HG02798 (cell line): ENCODE data around the gene SSC4D.
"Not testable (repeated sequence)": the region's sequence is repeated elsewhere in the genome, so short reads cannot be mapped to it uniquely, and the experiment has no call there.

Experiments used
- ATAC-seq: cut with Tn5 transposase; IDR thresholded peaks from one replicate; pipeline ENCODE4 v1.9.1; 2021; ENCODE audit warnings: mild to moderate bottlenecking; ENCODE audit not compliant: unreplicated experiment, poor library complexity

The SSC4D gene

DNA sequence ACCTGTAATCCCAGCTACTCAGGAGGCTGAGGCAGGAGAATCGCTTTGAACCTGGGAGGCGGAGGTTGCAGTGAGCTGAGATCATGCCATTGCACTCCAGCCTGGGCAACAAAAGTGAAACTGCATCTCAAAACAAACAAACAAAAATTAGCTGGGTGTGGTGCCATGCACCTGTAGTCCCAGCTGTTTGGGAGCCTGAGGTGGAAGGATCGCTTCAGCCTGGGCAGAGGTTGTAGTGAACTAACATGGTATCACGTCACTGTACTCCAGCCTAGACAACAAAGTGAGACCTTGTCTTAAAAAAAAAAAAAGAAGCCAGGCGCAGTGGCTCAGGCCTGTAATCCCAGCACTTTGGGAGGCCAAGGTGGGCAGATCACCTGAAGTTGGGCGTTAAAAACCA is 21.7 kb downstream of the SSC4D start:
- not testable (repeated sequence) for ATAC-seq

DNA sequence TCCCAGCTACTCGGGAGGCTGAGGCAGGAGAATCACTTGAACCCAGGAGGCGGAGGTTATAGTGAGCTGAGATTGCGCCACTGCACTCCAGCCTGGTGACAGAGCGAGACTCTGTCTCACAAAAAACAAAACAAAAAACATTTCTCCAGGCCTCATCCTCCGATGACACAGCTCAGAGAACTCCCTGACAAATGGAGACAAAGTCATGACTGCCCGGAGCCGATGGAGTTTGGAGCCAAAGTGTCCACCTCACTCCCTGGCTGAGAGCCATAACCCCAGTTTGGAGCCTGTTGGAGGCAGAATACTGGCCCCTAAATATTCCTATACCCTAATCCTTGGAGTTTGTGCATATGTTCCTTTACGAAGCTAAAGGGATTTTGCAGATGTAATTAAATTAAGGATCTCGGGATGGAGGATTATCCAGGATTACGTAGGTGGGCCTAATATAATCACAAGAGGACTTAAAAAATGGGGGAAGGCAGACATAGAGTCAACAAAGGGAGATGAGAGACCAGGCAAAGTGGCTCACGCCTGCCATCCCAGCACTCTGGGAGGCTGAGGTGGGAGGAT is 22.7 kb downstream of the SSC4D start:
- ATAC-seq: no peak

DNA sequence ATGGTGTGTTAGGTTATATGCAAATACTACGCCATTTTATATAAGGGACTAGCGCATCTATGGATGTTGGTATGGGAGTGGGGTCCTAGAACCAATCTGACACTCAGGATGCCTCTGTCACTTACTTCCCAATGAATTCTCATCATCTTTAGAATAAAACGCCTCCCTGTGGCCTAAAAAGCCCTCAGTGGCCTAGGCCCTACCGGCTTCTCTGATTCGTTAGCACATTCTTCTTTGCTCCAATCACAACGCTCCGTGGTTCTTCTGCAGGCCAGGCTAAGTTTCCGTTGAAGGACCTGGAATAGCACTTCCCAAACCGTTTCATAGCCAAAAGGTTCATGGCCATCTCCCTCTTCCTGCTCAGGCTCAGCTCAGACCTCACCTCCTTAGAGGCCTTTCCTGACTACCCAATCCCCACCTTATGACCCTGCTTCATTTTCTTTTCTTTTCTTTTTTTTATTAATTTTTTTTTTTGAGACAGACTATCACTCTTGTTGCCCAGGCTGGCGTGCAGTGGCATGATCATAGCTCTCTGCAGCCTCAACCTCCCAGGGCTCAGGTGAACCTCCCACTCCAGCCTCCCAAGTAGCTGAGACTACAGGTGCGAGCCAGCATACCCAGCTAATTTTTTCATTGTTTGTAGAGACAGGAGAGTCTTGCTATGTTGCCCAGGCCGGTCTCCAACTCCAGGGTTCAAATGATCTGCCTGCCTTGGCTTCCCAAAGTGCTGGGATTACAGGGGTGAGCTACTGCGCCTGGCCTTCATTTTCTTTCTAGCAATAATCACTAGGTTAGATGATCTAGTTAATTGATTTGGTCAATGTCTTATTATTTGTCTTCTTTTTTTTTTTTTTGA is 26.2 kb downstream of the SSC4D start:
- ATAC-seq: no peak

DNA sequence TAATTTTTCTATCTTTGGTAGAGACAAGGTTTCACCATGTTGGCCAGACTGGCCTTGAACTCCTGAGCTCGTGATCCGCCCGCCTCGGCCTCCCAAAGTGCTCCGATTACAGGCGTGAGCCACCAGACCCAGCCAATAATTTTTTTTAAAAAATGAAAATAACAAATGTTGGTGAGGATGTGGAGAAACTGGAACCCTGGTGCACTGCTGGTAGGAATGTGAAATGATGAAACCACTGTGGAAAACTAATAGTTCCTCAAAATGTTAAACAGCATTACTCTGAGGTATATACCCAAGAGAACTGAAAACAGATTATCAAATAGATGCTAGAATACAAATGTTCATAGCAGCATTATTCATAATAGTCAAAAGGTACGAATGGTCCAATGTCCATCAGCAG is 27.7 kb downstream of the SSC4D start:
- ATAC-seq: no peak

DNA sequence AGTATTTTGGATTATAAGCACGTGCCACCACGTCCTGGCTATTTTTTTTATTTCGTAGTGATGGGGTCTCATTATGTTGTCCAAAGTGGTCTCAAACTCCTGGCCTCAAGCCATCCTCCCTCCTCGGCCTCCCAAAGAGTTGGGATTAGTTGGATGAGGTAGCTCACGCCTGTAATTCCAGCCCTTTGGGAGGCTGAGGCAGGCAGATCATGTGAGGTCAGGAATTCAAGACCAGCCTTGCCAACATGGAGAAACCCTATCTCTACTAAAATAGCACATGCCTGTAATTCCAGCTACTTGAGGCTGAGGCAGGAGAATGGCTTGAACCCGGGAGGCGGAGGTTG is 28.9 kb downstream of the SSC4D start:
- no peak for ATAC-seq

DNA sequence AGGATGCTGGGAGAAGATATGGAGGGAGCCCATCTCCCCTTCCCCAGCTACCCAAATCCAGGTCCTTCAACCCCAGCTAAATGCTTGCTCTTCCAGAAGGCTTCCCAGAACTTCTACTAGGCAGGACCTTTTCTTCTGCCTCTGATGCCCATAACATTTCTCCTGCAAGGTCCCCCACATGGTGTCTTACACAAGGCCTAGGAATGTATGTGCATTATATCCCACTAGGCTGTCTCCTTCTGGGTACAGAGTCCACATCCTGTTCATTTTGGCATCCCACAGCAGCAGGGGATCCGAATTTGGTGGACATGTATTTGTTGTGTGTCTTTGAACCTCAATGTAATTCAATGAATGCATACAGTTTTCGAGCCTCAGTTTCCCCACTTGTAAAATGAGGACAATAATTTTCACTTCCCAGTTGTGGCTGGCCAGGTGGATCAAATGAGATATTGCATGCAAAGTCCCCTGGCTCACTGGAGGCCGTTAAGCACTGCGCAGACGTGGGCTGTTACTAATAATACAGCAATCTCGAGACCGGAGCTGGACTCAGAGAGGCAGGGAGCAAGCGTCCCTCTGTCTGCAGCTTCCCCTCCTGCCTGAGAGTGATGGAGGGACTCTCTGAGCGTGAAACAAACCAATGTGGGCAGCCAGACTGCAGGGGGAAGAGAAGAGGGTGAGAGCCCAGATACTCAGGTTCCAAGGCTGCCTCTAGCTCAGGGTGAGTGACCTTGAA is 32.1 kb downstream of the SSC4D start:
- no peak for ATAC-seq

DNA sequence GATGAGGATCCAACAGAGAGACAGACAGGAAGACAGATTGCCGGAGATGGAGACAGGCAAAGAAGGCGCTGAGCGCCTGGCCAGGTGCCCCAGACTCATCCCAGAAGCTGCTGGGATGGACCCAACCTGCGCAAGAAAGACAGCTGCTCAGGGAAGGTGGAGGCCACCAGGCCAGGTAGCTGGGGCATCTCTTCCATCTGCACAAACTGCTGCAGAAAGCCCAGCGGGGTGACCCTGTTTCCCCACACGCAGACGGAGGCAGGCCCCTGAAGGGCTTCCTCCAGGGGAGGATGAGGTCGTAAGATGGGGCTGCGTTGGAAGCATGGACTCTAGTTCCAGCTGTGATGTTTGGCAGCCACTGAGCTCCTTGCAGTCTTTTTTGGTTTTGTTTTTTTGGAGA is 34.2 kb downstream of the SSC4D start:
- ATAC-seq: no peak

DNA sequence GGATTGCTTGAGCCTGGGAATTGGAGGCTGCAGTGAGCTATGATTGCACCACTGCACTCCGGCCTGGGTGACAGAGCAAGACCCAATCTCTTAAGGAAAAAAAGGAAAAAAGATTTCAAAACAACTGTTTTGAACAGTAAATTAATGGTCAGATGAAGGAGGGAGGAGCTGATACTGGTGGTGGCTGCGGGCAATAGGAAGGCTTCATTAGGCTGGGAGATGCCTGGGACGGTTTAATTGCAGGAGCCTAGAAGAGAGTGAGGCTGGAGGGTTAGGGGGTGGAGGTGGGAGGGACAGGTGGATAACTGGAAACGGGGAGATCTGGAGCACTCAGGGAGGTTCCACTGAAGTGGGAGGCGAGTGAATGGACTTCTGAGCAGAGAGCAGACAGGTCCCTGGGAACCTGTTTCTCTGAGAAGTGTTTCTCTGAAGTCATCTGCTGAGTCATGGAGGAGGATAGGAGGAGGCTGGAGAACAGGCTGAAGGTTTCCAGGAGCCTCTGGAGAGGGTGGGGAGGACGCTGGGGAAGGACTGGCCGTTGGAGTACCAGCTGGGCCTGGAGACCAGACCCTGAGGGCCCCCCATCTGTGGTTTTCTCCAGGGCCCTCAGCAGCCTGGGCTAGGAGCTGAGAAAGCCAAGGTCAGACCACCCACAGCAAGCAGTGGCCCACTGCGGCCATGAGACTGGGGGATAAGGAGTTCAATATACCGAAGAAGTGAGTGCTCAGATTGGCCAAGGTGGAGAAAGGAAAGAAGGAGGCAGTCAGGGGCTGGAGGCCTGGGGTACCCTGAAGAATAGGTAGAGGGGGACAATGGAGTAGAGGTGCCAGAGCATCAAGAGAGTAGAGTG is 36.3 kb downstream of the SSC4D start:
- no peak for ATAC-seq

DNA sequence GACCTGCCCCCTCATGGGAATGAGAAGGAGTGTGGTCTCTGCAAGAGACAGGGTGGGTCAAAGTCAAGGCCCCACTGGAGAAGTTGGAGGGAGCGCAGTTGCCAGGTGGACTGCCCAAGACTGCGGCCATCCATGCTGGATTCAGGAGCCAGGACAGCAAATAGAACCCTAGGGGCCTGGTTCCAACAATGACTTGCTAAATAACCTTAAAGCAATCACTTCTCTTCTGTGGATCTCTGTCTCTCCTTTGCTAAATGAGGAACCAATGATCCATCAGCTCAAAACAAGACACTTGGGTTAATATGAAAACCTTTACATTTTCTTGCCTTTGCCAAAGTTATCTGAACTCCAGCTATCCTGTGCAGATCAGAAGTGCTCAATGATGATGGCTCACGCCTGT is 38.1 kb downstream of the SSC4D start:
- no peak for ATAC-seq

DNA sequence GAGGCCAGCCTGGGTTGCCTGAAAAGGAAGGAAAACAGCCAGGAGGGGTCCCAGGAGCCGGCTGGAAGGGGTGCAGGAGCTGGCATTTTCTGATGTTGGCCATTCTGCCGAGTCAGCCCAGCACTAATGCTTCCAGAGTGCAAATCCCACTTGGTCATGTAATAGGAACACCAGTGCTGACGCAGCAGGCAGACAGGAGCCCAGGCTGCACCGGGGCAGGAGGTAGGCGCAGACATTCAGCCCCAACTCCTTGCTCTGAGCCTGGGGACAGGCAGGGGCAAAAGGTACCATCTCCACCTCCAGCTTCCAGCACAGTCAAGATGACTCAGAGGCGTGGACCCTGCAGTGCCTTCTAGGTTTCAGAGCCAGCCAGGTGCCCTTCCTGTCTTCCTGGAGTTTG is 40.5 kb downstream of the SSC4D start:
- no peak for ATAC-seq

DNA sequence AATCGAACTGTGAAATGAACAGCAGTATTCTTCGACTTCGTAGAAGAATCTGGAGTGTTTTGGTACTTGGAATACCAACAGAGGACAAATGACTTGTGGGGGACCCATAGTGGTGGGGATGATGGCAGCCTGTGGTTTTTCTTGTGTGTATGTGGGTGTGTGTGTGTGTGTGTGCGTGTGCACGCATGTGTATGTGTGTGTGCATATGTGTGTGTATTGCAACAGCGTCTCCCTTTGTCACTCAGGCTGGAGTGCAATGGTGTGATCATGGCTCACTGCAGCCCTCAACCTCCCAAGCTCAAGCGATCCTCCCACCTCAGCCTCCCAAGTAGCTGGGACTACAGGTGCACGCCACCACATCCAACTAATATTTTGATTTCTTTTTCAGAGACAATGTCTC is 41.3 kb downstream of the SSC4D start:
- no peak for ATAC-seq

DNA sequence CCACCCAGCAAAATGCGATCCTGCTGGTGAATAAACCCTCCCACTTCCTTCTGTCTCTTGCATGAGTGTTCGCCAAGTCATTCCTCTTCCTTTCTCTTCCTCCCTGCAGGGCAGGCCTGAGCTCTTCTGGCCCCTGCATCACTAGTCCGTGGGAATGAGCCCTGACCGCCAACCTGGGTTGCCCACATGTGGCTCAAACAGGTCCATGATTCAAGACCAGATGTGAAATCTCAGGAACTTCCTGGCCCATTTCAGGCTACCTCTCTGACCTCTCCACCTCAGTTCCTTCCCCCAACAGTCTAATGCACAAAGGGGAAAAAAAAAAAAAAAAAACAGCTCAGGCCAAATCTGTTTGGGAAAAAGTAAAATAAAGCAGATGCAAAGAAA is 45.3 kb downstream of the SSC4D start:
- ATAC-seq: no peak

DNA sequence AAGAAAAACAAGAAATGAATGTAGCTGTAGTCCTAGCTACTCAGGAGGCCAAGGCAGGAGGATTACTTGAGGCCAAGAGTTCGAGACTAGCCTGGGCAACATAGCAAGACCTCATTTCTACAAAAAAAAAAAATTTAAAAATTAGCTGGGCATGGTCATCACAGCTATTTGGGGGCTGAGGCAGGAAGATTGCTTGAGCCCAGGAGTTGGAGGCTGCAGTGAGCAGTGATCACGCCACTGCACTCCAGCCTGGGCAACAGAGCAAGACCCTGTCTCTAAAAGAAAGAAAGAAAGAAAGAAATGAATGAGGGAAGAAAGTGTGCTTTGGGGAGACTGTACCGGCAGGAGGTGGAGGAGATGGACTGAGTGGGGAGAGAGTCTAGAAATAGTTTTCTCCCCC is 45.7 kb downstream of the SSC4D start:
- not testable (repeated sequence) for ATAC-seq

DNA sequence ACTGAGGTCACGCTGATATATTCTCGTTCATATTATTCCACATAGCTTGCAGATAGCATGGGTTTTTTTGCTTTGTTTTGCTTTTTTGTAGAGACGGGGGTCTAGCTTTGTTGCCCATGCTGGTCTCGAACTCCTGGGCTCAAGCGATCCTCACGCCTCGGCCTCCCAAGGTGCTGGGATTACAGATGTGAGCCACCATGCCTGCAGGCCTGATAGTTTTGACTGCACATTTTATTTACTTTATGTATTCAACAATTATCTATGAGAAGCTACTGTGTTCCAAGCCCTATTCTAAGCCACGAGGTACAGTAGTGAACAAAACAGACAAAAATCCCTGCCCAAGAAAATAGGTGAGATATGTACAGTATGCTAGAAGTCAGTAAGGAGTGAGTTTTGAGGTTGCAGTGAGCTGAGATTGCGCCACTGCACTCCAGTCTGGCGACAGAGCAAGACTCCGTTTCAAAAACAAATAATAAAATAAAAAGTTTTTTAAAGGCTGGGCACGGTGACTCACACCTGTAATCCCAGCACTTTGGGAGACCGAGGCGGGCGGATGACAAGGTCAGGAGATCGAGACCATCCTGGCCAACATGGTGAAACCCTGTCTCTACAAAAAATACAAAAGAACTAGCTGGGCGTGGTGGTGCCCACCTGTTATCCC is 49.4 kb downstream of the SSC4D start:
- ATAC-seq: no peak

DNA sequence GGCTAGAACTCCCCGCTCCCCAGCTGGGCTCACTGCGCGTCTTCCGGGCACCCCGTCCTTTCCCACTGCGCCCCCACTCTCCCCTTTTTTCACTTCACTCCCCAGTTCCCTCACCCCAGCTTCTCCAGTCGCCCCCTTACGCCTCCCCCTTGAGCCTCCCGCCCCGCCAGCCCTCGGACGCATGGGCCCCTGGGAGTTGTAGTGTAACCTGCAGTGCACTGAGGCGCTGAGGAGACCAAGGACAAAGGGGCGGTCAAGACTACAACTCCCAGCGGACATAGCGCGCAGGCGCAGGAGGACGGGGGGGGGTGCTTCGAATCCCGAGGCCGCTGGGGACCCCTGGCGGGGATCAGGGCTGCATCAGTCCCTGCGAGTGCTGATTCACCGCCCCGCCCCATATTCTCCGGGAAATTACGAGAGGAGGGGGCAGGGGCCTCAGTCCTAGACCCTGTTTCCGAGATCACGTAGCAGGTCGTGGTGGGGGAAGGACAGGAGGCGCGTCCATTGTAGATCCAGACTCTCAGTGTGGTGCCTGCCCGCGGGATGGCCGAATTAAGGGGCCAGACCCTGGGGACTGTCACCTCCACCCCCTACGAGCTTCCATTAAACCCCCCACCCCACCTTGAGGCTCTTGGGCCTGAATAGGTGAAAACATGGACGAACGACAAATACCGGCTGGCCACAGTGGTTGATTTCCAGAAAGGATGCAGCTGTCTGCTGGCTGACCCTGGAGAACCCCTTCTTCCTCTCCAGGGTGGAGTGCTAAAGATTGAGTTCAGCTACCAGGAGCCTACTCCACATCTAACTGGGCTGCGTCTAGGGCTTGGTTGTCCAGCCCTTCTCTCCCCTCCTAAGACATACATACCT is 50.2 kb downstream of the SSC4D start:
- peak; percentile 90 for ATAC-seq

DNA sequence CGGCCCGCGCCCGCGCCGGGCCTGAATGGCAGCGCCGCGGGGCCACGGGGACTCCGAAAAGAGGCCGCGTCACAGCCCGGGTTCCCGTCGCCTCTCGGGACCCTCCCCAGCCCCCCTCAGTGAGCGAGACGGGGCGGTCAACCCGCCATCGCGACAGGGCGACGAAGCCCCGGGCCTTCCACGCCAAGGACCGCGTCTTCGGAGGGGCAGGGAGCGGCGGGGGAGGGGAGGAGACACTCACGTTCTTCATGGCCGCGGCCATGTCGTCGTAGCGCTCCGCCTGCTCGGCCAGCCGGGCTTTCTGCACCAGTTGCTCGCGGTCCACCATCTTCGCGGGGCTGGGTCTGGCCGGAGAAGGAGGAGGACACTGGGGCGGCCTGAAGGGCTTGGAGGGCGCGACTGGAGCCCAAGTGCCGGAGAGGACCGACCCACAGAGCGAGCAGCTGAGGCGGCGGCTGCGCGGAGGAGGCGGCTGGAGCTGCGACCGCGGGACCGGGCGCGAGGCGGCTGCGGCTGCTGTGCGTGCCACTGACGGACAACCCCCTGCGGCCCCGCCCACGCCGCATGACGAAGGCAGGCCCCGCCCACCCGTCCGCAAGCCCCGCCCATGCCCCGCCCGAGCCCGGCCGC is 50.9 kb downstream of the SSC4D start, which contains the start of gene YWHAG:
TSS of gene YWHAG (minus strand) at position 511 of the 630 bp plus-strand sequence. CDS start at position 328, 183 bp downstream.
- ATAC-seq: peak; percentile 74

DNA sequence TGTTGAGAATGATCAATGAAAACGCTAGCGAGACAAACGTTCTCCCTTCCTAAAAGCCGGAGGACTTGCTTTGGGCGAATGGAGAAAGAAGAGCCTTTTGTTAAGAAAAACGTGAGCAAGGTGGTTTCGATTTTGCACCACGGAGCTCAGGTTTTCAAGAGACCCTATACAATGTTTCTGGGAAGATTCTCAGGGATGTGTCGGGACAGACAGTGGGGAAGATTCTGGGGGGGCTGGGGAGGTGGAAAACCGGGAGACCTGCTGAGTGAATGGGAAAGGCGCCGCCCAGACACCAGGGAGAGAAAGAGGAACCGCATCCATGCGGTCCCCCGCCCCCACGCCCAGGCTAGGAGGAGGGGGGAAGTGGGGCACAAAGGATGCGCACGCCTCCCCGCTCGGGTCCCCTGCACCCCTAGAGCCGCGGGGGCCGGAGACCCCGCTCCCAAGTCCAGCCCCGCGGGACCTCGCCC is 51.5 kb downstream of the SSC4D start:
- ATAC-seq: peak; percentile 27

DNA sequence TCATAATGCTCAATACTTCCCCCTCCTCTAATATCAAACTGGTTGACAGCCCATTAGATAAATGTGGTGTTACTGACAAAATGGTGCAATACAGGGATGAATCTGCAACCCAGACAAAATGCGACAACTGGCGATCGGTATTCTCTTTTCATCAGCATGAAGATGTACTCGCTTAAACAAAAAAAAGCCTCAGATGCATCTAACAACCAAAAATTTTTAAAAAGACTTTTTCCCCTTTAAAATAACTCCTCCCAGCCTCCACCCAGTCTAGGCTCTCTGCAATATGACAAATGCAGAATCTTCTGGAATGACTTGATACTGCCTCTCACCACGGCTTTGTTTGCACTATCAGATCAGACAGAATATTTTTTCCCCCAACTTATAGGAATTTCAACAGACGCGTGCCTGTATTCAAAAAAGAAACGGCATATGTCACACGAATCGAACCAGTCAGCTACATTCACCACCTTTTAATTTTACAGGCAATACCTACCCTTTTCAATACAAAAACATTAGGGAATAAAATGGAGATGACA is 52.0 kb downstream of the SSC4D start:
- no peak for ATAC-seq
